GM19239 (cell line): Measurements from ENCODE around the gene ASTN2.
A peak's percentile ranks its signal among the peaks of the same experiment; 100 is the strongest.

Experiments
- DNase-seq: peaks from one replicate; pipeline ENCODE4 v3.0.0; 2011; ENCODE audit warnings: low spot score; ENCODE audit not compliant: insufficient read length
- FAIRE-seq: peaks from 2 replicates; lab custom pipeline; 2011; peaks lifted over from hg19 to GRCh38; lab: Jason Lieb, UNC

Gene ASTN2

GRCh38 chr9:116395699-116396037, 1019.2 kb downstream of the ASTN2 start:
- no peak for FAIRE-seq
- DNase-seq: no peak

DNA sequence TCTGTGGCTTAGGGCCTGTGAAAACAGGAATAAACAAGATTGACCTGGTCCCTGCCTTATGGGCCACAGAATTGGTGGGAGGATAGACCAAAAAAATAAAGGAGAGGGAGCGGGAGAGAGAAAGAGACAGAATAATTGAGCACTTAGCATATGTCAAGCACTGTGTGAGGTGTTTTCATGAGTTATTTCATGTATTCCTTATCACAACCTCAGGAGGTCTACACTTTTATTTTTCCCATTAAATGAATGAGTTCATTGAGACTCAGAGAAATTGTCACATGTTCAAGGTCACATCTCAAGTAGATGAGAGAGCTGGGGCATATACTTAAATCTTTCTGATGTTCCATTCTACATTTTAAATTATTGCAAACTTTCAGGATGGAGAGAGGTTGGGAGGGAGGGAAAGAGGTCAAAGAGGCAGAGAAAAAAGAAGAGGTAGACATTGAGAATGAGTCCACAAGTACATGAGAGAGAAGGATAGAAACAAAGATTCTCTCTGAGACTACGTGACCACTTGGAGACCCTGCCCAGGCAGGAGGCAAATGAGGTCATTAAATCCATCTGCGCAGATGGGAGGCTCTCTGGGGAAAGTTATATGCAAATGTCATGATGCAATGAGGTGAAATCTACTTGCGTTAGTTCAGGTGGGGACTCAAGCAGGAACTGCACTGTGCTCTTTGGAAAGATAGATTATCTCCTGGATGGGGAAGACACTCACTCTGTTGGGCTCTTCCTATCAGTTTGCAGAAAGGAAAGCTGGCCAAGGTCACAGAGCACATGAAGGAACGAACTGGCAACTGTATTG, 1019.8 kb downstream of the ASTN2 start:
- DNase-seq (no peak), FAIRE-seq (no peak)

DNA sequence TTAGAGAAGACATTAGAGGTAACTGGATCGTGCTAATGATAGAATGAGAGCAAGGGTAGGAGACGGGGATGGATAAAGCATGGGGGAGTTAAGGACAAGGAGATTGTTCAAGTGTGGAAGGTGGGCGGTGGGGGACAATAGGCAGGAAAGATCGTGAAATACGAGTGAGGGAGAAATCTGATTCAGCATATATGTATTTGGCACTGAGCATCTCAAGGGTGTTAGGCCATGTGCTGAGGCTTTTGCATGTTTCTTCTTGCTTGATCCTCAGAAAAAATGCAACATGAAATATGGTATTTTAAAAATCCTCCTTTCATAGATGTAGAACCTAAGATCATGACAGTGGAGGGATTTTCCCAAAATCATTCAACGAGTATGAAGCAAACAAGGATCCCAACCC, 1020.8 kb downstream of the ASTN2 start:
- FAIRE-seq (no peak), DNase-seq (no peak)

DNA sequence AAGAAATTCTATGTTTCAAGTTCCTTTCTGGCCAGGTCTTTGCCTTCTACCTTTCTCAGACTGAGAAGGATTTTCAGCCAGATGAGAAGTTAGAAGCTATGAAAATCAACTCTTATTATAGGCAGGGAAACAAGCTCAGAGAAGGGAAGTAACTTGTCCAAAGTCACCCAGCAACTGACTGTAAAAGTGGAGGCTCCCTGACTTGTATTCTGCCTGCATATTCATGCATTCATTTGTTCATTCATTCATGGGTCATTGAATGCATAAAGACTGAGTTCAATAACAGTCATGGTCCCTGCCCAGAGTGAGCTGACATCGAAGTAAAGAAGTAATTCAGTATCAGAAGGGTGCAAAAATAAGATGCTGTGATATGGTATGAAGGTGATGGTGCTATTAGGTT, 1021.7 kb downstream of the ASTN2 start:
- DNase-seq (no peak), FAIRE-seq (no peak)

GRCh38 chr9:116391306-116391900, 1023.5 kb downstream of the ASTN2 start:
- DNase-seq (no peak), FAIRE-seq (no peak)

- peak; percentile 26 for FAIRE-seq
Observed at GRCh38 chr9:116390303-116391228, 1024.3 kb downstream of the ASTN2 start.

DNA sequence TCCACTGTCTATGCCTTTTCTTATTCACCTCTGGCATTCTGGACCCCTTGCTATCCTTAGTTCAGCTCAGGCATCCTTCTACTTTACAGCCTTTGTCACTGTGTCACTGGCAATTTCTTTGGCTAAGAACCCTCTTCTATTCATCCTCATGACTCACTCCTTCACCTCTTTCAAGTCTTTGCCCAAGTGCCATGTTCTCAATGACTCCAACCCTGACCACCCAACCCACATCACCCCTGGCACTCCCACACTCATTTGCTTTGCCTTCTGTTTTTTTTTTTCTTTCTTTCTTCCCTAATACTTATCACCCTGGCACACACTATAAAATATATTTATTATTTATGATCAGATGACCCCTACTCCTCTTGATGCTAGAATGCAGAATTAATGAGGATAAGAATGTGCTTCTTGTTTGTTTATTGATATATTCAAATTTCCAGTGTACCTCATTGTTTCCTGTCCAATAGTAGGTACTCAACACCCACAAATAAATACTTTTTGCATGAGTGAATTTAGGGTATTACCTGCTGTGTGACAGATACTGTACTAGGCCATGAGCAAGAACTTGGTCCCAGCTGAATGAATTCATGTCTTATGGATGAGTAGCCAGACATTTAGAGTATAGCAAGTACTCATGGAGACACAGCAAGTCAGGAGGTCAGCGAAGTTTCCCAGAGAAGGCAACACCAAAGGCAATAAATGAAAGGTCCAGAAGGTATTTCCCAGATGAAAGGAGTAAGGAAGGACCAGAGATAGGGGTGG, 1025.1 kb downstream of the ASTN2 start:
- no peak for DNase-seq
- FAIRE-seq: no peak

More at GRCh38 chr9:116390303-116391228, 1024.3 kb downstream of the ASTN2 start:
- no peak for DNase-seq

DNA sequence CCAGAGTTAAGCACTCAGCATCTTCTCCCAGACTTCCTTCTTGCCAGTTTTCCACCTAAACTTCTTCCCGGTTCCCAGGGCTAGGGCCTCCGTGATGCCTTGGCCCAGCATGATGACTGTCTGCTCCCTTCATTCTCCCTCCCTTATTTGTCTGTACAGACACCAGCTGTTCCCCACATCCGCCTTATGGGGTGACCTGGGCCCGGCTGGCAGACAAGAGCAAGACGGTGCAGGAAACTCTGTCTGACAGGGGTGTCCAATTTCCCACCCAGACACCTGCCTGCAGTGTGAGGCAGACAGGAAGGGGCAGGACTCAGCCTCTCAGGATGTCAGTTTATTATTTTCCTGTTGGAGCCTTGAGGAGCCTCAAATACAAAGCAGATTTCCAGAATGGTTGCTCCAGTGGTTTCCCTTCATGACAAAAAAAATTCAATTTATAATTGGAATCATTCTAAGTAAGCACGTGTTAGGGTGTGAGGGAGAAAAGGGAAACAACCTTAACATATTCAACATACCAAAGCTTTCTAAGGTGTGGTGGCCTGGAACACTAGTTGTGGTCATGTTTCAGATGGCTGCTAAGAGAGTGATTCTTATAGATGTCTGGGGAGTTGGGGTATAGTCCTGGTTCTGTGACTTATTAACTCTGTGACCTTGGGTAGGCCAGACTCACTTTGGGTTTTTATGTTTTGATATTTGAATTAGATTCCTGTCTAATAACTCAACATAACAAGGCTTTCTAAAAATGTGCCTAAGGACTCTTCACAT, 1026.7 kb downstream of the ASTN2 start:
- DNase-seq (no peak), FAIRE-seq (no peak)

GRCh38 chr9:116383936-116384335, 1030.9 kb downstream of the ASTN2 start:
- no peak for FAIRE-seq
- DNase-seq: no peak

- FAIRE-seq (no peak), DNase-seq (no peak)
Observed at GRCh38 chr9:116383133-116383532, 1031.7 kb downstream of the ASTN2 start.

DNA sequence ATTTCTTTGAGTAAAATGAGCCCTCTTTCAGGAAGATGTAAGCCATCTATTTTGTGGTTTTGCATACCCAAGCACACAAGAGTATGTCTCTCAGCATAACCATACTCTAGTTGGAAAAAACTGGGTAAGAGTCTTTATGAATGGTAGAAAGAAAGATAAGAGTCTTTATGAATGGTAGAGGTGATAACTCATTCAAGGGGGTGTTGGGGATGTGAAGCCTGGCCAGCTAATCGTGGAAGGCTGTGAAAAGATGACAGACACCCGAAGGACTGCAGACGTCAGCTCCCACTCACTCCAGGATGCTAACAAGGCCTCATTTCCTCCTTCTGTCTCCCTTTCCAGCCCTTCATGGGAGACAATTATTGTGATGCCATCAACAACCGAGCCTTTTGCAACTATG, 1032.8 kb downstream of the ASTN2 start:
- FAIRE-seq (no peak), DNase-seq (no peak)

DNA sequence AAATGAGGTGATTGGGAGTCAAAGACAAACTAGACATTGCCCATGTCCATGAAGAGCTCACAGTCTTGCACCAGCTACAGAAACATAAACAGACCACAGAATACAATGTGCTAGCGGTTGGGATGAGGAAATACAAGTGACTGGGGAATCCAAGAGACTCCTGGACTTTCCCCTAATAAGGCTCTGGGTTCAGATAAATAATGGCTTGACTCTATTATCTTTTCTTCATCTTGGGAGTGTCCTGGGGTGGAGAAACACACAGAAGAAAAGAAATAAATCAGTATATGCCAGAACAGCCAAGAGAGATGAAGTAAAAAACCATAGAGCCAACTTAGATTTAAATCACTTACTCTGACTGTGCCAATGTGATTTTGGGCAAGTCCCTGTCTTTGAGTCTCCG, 1033.5 kb downstream of the ASTN2 start:
- FAIRE-seq (no peak), DNase-seq (no peak)

DNA sequence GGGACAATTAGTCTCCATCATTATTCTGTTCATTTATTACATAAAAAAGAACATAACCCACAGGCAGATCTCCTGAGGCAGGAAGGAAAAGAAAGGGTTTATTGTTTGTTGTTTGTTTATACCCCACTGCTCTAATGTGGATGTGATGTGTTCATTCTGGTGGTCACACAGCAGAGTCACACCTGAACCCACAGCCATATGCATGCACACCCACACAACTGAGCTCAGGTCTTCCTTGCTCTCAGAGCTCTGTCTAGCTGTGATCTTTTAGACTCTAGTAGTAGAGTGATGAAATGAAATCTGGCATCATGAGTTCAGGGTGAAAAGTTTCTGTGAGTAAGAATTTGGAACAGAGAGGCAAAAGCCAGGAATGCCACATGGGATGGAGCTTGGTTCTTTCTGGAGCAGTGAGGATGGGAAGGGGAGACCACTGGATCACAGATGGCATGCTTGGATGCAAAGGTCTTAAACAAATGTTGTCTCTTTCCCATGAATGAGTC, 1034.3 kb downstream of the ASTN2 start:
- no peak for FAIRE-seq
- no peak for DNase-seq

GRCh38 chr9:116379821-116380220, 1035.0 kb downstream of the ASTN2 start:
- FAIRE-seq (no peak), DNase-seq (no peak)

DNA sequence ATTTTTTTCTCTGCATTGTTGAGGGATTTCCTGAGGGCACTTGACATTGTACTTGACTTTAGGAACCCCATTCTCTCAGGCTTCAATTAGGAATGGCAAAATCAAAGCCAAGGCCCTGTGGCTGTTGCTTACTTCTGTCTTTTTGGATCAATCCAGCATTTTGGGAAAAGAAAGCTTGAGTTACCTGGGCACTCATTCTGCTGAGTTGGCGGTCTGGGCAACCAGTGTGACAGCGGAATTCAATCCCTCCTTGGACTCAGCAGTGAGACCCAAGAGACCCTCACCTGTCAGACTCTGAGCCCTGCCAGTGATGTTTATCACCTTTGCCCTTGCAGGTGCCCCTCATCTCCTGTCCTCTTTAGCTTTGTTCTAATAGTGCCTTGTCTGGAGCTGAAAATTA, 1036.0 kb downstream of the ASTN2 start:
- no peak for DNase-seq
- no peak for FAIRE-seq

DNA sequence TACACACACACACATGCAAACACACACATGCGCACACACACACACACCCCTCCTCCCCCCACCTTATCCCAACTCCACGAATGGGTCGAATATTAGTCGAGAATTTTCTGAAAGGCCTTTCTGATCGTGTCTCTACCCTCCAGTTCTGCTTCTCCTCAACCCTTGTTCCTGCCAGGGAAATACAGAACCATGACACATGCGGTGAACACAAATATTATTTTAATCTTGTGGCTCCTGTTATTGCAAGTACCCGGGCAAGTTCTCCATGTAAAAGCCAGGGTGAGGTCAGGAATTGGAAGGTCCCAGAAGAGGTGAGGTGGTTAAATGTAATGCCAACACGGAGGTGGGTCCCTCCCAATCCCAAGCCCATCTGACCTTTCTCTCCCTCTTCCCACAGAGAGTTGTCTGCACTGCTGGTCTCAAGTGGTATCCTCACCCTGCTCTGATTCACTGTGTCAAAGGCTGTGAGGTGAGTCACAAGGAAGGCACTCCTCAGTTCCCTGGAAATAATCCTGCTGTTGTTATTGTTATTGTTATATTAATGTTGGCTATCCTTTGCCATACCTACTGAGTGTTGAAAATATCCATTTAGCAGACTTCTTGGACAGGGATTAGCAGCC, 1037.6 kb downstream of the ASTN2 start:
- FAIRE-seq (no peak), DNase-seq (no peak)
